HG02852 (cell line): Measurements from ENCODE around the gene BRCA2.
A peak's percentile ranks its signal among the peaks of the same experiment; 100 is the strongest.

Experiments
- ATAC-seq: cut with Tn5 transposase; IDR thresholded peaks from one replicate; pipeline ENCODE4 v1.9.1; 2021; ENCODE audit warnings: mild to moderate bottlenecking, moderate library complexity; ENCODE audit not compliant: unreplicated experiment

Gene BRCA2

DNA sequence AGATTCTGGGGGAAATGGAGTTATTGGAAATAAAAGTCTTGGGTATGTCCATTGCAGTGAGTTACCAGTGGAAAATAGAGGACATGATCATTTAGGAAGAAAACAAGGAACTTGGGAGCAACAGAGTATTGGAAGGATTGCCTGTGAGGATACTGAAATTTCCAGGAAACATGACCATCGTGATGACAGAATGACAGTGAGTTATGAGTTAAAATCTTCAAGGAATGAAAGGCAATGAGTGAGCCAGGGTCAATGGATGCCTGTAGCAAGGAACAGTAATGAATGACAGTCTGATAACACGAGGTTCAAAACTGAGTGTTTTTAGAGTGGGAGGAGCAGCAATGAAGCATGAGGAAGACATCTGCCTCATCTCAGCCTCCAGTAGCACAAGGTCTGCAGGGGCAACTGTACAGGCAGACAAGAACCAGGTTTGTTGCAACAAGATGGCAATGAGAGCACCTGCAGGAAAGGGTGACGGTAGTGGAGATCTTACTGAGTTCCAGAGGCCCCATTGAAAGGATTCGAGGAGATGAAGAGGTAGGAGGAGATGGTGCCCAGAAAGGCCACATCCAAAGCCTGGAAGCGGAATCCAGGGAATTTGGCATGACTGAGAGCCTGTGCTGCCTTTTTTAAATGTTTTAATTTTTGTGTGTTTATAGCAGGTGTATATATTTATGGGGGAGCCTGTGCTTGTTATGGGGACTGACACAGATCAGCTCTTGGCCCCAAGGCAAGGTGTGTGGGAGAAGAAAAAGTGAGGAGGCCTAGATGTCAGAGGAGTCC is 68.7 kb downstream of the BRCA2 start:
- no peak for ATAC-seq

- no peak for ATAC-seq
Observed at GRCh38 chr13:32384702-32385101, 69.4 kb downstream of the BRCA2 start.

DNA sequence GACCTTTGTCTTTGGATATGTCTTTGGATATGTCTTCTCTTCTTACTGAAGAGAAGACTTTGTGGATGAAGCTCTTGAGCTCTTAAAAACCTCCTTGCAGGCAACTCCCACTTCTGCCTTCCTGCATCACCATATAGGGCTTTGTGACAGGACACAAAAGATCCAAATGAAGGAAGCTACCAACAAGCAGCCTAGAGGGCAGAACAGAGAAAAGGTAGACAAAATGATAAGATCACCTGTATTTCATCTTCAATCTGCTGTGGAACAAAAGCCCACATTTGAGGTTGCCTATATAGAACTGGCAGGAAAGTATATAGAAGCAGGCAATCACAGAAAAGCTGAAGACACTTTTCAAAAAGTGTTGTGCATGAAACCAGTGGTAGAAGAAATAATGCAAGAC is 70.1 kb downstream of the BRCA2 start:
- no peak for ATAC-seq

DNA sequence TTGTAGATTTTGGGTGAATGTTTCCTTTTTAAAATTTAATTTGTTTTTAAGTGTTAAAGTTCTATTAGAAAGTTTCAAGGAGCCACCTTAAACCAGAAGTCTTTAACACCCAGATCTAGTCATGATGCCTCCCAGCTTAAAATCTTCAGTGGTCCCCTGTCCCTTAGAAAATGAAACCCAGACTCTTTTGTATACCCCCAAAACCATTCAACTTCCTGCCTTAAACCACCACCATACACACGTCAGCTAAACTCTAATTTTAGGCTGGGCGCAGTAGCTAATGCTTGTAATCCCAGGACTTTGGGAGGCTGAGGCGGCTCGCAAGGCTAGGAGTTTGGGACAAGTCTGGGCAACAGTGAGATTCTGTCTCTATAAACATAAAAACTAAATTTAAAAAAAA is 74.7 kb downstream of the BRCA2 start:
- ATAC-seq: no peak

DNA sequence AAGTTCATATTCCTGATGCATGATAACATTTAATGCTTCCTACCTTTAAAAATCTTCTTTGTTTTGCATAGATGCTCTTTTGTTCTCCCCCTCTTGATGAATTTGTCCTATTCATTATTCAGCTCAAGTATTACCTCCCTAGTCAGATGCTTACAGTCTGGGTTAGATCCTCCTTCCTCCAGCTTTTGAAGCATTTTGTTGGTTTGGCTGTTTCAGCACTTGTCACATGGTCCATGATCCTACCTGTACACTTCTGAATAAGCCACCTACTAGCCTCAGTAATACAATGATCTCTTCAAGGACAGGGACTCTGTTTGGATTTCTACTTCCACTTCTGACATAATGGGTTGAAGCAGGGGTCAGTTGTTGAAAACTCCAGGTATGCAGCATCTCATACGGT is 75.2 kb downstream of the BRCA2 start:
- no peak for ATAC-seq

GRCh38 chr13:32391101-32391619 is 75.9 kb downstream of the BRCA2 start:
- ATAC-seq: no peak

GRCh38 chr13:32403108-32403507 is 87.8 kb downstream of the BRCA2 start:
- ATAC-seq: no peak

GRCh38 chr13:32407854-32408253 is 92.5 kb downstream of the BRCA2 start:
- peak; percentile 52 for ATAC-seq

- ATAC-seq: peak; percentile 26
Observed at GRCh38 chr13:32408296-32409000, 93.1 kb downstream of the BRCA2 start.

- no peak for ATAC-seq
Observed at GRCh38 chr13:32409001-32409313, 93.6 kb downstream of the BRCA2 start.

- ATAC-seq: no peak
Observed at GRCh38 chr13:32409561-32410421, 94.5 kb downstream of the BRCA2 start.

- no peak for ATAC-seq
Observed at GRCh38 chr13:32413284-32413683, 98.0 kb downstream of the BRCA2 start.

GRCh38 chr13:32414580-32414979 is 99.3 kb downstream of the BRCA2 start:
- ATAC-seq: no peak

DNA sequence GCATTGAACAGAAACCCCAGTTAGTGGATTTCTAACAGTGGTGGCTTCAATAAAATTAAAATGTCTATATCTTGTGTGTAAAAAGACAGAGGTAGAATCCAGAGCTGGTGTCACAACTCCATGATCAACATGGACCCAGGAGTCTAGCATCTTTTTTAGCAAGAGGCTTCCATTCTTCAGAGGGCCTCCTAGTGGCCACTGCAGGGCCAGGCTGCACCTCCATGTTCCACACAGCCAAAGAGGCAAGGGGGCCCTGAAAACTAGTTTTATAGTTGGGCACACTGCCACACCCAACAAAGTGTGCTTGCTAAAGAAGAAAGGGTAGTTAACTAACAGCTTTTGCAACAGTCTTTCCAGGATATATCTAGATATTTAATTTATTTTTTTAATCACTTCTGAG is 99.7 kb downstream of the BRCA2 start:
- ATAC-seq: no peak

DNA sequence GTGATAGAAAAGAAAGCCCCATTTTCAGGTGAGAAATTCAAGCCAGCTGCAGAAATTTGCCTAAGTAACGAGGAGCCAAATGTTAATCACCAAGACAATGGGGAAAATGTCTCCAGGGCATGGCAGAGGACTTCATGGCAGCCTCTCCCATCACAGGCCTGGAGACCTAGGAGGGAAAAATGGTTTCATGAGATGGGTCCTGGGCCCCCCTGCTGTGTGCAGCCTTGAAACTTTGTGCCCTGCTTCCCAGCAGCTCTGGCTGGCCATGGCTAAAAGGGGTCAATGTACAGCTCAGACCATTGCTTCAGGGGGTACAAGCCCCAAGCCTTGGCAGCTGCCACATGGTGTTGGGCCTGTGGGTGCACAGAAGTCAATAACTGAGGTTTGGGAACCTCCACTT is 102.7 kb downstream of the BRCA2 start:
- no peak for ATAC-seq

DNA sequence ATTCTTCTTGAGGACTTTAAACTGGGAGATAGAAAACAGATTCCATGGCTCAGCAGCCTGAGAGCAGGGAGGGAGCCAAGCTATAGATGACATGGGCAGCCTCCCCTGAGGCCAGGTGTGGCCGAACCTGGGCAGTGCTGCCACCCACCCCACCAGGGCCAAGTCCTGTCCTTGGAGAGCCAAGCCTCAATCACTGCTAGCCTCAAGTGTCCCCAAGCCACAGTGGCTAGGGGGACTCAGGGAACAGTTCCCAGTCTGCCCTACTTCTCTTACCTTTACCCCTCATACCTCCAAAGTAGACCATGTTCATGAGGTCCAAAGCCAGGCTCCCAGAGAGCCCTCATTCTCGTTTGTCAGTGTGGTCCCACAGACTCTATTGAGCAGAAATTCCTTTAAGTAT is 104.6 kb downstream of the BRCA2 start:
- no peak for ATAC-seq

DNA sequence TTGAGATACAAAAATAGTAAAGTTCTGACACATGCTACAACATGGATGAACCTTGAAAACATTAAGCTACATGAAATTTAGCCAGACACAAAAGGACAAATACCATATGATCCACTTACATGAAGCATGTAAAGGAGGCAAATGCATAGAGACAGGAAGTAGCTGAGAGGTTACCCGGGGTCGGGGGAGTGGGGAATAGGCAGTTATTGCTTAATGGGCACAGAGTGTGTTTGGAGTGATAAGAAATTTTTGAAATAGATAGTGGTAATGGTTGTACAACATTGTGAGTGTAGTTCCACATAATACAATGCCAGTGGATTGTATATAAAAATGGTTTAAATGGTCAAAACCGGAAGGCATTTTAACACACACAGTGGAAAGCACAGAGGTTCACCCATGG is 108.3 kb downstream of the BRCA2 start:
- ATAC-seq: no peak

DNA sequence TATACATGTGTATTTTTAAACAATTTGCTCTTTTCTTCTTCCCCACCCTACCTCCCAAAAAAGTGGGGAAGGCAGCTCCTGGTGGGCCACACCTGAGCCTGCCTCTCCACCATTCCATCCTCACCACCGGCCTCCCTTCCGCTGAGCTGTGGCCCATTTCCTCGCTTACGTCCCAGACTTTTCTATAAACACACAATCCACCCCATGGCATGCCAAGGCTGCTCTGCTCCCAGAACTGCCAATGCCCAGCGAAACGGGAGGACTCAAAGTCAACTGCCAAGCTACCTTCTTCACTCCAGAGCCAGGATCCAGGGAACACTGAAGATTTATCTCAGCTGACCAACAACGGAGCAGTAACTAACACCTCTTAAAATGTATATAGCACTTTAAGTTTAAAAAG is 109.8 kb downstream of the BRCA2 start:
- no peak for ATAC-seq

DNA sequence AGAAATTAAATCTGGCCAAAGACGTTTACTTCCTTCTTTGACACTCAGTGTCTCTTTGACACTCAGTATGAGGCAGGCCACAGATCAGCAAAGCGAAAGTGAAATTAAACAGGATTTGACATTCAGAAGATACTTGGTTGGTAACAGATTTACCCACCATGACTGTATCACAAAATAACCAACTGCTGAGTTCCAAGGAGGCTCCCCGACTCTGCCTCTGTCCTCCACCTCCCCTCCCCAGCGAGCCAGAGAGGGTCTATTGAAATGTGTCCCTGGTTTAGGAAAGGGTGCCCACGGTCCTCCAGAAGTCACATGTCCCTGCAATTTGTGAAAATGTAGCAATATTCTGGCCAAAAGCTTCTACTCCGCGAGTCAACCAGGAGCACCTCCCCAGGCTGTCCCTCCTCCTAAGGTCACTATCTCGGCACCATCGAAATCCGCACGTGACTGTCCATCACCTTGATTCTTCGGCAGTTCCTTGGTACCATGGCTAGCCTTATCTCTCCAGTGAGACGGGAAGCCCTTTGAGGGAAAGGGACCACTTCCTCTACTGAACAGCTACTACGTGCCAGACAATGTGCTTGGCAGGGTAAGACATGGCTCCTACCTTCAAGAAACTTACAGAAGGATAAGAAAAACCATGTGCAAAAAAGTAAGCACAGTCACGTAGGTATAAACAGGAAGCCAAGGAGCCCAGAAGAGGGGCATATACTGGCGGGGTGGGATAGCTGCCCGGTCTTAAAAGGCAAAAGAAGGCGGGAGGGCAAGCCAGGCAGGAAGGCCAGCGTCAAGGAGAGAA is 111.1 kb downstream of the BRCA2 start:
- ATAC-seq: peak; percentile 34

DNA sequence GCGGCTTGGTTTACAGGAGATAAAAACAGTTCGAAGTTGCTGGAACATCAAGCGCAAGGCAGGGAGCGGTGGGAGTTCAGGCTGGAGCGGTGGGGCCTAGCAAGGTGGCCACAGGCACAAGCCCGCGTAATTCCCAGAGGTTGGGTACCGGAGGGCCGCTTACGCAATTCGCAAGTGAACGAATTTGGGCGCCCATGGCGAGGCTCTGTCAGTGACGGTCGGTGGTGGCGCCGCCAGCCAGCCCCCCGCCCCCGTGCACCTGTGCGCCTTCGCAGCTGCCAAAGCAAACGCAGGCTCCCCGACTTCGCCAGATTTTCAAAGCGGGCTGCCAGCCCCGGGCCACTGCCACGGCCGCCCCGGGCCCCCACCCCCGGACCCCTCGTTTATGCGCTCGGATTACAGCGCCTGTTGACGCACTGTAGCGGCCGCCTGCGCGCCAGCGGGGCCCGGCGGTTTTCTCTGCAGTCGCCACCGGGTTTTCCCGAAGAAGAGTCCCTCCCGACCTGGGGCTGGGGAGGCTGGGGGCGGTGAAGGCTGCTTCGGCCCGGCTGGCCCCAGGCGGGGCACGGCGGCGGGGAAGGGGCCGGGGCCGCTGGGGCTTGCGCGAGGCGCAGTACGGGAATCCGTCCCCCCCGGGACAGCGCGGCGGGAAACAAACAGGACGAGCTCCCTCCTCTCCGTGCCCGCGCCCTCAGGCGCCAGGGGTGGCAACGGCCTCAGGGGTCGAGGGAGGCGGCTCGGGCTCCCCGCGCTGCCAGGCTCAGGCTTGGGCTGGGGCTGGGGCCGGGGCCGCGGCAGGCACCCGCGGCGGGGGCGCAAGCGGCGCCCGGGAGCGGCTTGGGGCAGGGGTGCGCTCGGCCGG is 111.9 kb downstream of the BRCA2 start:
- ATAC-seq: peak; percentile 17
